ENCODE results near the gene RTEL1. TPM values are rescaled to one million over a fixed set of nuclear protein-coding genes. Genes with fewer than 3 reads are reported as not detected.

RTEL1 gene
- total RNA-seq, 6 experiments from 2014 or later, result 9.6 to 16.3 (median 12.4) TPM

GRCh38 chr20:63737945-63738686 is 80.0 kb downstream of the RTEL1 start:
- peaks cover 0 to 17% (median 6%) of the 10 kb centered on the region in 4 donors for H3K36me3 ChIP-seq
- H3K9me3 ChIP-seq, result no peaks in the 10 kb centered on the region
- intact Hi-C loops (cut with DNase I), result no loop called here
- peak; percentile 21 to 46 (median 32) for ATAC-seq
- no peaks in the 10 kb centered on the region for H3K27me3 ChIP-seq
- peak overlapping the region in 2 of 3 donors; percentile 21 to 91 for H3K27ac ChIP-seq
- peak overlapping the region; percentile 65 to 92 (median 75) for H3K4me3 ChIP-seq
- 34% methylated on average over 5 of the region's 43 CpGs for WGBS (ENCODE audit: insufficient coverage, low coverage, low lambda C conversion rate, missing lambda C conversion rate)
- TF ChIP-seq CTCF (IDR thresholded peaks at IDR 0.05) (no peak), POLR2A (IDR thresholded peaks at IDR 0.05) (peak; percentile 33)
- DNase-seq, result peak; percentile 86 to 97 (median 95)
- peaks cover 0 to 30% (median 14%) of the 10 kb centered on the region in 4 donors for H3K4me1 ChIP-seq

GRCh38 chr20:63738687-63739129 is 80.6 kb downstream of the RTEL1 start:
- ATAC-seq (peak; percentile 4 to 19 (median 14)), DNase-seq (peak; percentile 81 to 86 (median 86))
- no CpG with 5 or more reads among the region's 26 CpGs for WGBS (ENCODE audit: insufficient coverage, low coverage, low lambda C conversion rate, missing lambda C conversion rate)
- peaks cover 0 to 30% (median 14%) of the 10 kb centered on the region in 4 donors for H3K4me1 ChIP-seq
- H3K9me3 ChIP-seq, result no peaks in the 10 kb centered on the region
- TF ChIP-seq POLR2A (IDR thresholded peaks at IDR 0.05) (no peak), CTCF (IDR thresholded peaks at IDR 0.05) (no peak)
- peaks cover 0 to 17% (median 7%) of the 10 kb centered on the region in 4 donors for H3K36me3 ChIP-seq
- peak overlapping the region; percentile 55 to 91 (median 67) for H3K27ac ChIP-seq
- peak overlapping the region; percentile 65 to 92 (median 75) for H3K4me3 ChIP-seq
- no peaks in the 10 kb centered on the region for H3K27me3 ChIP-seq
- intact Hi-C loops (cut with DNase I), result no loop called here

GRCh38 chr20:63739130-63740069 is 81.3 kb downstream of the RTEL1 start, which contains the start of gene SLC2A4RG:
Gene SLC2A4RG (plus strand): TSS chr20:63739776. CDS start chr20:63739913, 137 bp downstream.
- H3K36me3 ChIP-seq, result peaks cover 0 to 17% (median 7%) of the 10 kb centered on the region in 4 donors
- 0% methylated on average over 3 of the region's 136 CpGs for WGBS (ENCODE audit: insufficient coverage, low coverage, low lambda C conversion rate, missing lambda C conversion rate)
- intact Hi-C loops (cut with DNase I), result no loop called here

More at GRCh38 chr20:63739130-63740069, 81.3 kb downstream of the RTEL1 start, which contains the start of gene SLC2A4RG:
- peak; percentile 26 to 58 (median 39) for ATAC-seq
- peak; percentile 90 to 96 (median 95) for DNase-seq
- H3K27me3 ChIP-seq, result no peaks in the 10 kb centered on the region
- H3K4me1 ChIP-seq, result peaks cover 0 to 28% (median 12%) of the 10 kb centered on the region in 4 donors
- peak within 1 kb of the TSS; percentile 59 to 92 (median 67) for H3K27ac ChIP-seq
- H3K4me3 ChIP-seq, result peak within 1 kb of the TSS; percentile 65 to 92 (median 75)
- TF ChIP-seq CTCF (IDR thresholded peaks at IDR 0.05), result no peak
- TF ChIP-seq POLR2A (IDR thresholded peaks at IDR 0.05), result peak; percentile 12
- H3K9me3 ChIP-seq, result no peaks in the 10 kb centered on the region

Measured in right lobe of liver (tissue), 6 donors.